Chondrocyte (in vitro differentiated cells): ENCODE data around the gene VASP. TPM values are rescaled to one million over a fixed set of nuclear protein-coding genes. Genes with fewer than 3 reads are reported as not detected.
A peak's percentile ranks its signal among the peaks of the same experiment; 100 is the strongest.

Experiments used
- DNase-seq: peaks from one replicate; pipeline ENCODE4 v3.0.0; 2021; ENCODE audit warnings: mixed read lengths, low spot score
- H3K27ac Mint-ChIP-seq: one replicate; pipeline ENCODE4 v1.8.0; 2021; ENCODE audit warnings: mild to moderate bottlenecking, moderate library complexity, mixed read lengths; ENCODE audit not compliant: unreplicated experiment
- H3K27me3 Mint-ChIP-seq: 2 replicates; pipeline ENCODE4 v1.8.0; 2021; ENCODE audit warnings: low read depth, mixed read lengths
- H3K36me3 Mint-ChIP-seq: 2 replicates; pipeline ENCODE4 v1.8.0; 2021; ENCODE audit warnings: low read depth, mixed read lengths
- H3K4me1 Mint-ChIP-seq: 2 replicates; pipeline ENCODE4 v1.8.0; 2021; ENCODE audit warnings: low read depth, mild to moderate bottlenecking, mixed read lengths
- H3K4me3 Mint-ChIP-seq: one replicate; pipeline ENCODE4 v1.8.0; 2021; ENCODE audit warnings: mild to moderate bottlenecking, moderate library complexity, mixed read lengths; ENCODE audit not compliant: unreplicated experiment
- H3K9me3 Mint-ChIP-seq: 2 replicates; pipeline ENCODE4 v1.8.0; 2021; ENCODE audit warnings: low read depth, mixed read lengths
- total RNA-seq: library from RNA; stranded (reverse); gene quantifications from 3 replicates; pipeline ENCODE4 v1.2.1, GENCODE V29; 2021
- TF ChIP-seq, protein P1 (sequence below): fragments of 200-600 bp; sonication (generic); IDR thresholded peaks from 2 replicates; pipeline ENCODE4 v1.5.0; 2021; ENCODE audit warnings: antibody characterized with exemption, mild to moderate bottlenecking, moderate library complexity

Gene VASP
- total RNA-seq, 1 donor from 2014 or later = 142 TPM

DNA sequence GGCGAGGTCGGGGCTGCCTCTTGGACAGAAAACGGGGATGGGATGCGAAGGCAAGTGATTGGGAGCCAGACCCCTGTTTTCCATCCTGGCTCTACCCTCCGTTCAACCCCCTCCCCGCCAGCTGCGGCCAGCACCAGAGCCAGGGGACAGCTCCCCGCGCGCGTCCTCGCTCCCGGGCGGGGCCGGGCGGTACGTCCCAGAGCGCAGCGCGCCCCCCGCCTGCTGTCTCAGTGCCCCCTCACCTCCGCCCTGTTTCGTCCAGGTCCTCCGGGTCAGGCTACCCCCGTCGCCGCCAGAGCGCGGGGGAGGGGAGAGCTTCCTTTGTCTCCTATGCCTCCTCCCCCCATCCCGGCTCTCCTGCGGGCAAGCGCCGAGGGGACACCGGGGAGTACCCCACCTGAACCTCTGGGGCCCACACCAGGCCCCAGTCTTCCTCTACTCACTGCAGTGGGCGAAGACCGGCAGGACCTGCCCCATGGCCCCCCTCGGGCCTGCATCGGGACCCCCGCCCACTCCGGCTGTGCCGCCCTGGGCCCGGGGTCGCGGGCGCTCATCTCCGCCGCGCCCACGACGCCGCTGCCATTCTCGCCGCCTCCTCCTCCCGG, 10.8 kb upstream of the VASP start:
- Mint-ChIP-seq H3K4me3 (peak overlapping the region; percentile 72), H3K36me3 (no peaks in the 10 kb centered on the region), H3K9me3 (no peaks in the 10 kb centered on the region), H3K27me3 (peaks cover 16% of the 10 kb centered on the region), H3K27ac (no peak overlapping the region), H3K4me1 (peaks cover 34% of the 10 kb centered on the region)
- DNase-seq = no peak
- TF ChIP-seq, protein P1, sequence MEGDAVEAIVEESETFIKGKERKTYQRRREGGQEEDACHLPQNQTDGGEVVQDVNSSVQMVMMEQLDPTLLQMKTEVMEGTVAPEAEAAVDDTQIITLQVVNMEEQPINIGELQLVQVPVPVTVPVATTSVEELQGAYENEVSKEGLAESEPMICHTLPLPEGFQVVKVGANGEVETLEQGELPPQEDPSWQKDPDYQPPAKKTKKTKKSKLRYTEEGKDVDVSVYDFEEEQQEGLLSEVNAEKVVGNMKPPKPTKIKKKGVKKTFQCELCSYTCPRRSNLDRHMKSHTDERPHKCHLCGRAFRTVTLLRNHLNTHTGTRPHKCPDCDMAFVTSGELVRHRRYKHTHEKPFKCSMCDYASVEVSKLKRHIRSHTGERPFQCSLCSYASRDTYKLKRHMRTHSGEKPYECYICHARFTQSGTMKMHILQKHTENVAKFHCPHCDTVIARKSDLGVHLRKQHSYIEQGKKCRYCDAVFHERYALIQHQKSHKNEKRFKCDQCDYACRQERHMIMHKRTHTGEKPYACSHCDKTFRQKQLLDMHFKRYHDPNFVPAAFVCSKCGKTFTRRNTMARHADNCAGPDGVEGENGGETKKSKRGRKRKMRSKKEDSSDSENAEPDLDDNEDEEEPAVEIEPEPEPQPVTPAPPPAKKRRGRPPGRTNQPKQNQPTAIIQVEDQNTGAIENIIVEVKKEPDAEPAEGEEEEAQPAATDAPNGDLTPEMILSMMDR = no peak

DNA sequence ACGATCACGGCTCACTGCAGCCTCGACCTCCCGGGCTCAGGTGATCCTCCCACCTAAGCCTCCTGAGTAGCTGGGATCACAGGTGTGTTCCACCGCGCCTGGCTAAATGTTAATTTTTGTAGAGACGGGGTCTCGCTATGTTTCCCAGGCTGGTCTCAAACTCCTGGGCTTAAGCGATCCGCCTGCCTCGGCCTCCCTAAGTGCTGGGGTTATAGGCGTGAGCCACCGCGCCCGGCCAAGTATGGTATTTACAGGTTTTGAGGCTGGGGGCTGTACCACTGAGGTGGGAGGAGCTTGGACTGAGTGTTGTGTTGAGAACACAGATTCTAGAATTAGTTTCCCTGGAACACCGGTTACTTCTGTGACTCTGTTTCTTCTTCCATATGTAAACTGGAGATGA, 9.5 kb upstream of the VASP start:
- H3K27ac Mint-ChIP-seq = no peak overlapping the region
- H3K27me3 Mint-ChIP-seq = peaks cover 16% of the 10 kb centered on the region
- TF ChIP-seq, protein P1 = no peak
- H3K36me3 Mint-ChIP-seq = no peaks in the 10 kb centered on the region
- no peaks in the 10 kb centered on the region for H3K9me3 Mint-ChIP-seq
- peak overlapping the region; percentile 47 for H3K4me3 Mint-ChIP-seq
- peaks cover 29% of the 10 kb centered on the region for H3K4me1 Mint-ChIP-seq
- no peak for DNase-seq

DNA sequence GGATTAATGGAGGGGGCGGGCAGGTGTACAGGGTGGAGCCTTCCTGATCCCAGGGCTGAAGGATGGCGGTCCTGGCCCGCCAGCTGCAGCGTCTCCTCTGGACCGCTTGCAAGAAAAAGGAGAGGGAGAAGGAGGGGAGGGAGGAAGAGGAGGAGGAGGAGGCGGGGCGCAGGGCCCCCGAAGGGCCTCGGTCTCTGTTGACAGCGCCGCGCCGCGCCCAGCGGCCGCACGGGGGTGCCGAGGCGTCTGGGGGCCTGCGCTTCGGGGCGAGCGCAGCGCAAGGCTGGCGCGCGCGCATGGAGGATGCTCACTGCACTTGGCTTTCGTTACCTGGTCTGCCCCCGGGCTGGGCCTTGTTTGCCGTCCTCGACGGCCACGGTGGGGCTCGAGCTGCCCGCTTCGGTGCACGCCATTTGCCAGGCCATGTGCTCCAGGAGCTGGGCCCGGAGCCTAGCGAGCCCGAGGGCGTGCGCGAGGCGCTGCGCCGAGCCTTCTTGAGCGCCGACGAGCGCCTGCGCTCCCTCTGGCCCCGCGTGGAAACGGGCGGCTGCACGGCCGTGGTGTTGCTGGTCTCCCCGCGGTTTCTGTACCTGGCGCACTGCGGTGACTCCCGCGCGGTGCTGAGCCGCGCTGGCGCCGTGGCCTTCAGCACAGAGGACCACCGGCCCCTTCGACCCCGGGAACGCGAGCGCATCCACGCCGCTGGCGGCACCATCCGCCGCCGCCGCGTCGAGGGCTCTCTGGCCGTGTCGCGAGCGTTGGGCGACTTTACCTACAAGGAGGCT, 8.7 kb upstream of the VASP start, which contains the start of gene PPM1N:
PPM1N (plus strand) TSS at position 33 of the 785 bp plus-strand sequence; CDS start at position 63, 30 bp downstream.
- TF ChIP-seq, protein P1 = peak; percentile 34
- Mint-ChIP-seq H3K9me3 (no peaks in the 10 kb centered on the region), H3K27me3 (peaks cover 16% of the 10 kb centered on the region), H3K27ac (peak within 1 kb of the TSS; percentile 24), H3K4me1 (peaks cover 23% of the 10 kb centered on the region), H3K36me3 (no peaks in the 10 kb centered on the region), H3K4me3 (peak within 1 kb of the TSS; percentile 72)
- no peak for DNase-seq

DNA sequence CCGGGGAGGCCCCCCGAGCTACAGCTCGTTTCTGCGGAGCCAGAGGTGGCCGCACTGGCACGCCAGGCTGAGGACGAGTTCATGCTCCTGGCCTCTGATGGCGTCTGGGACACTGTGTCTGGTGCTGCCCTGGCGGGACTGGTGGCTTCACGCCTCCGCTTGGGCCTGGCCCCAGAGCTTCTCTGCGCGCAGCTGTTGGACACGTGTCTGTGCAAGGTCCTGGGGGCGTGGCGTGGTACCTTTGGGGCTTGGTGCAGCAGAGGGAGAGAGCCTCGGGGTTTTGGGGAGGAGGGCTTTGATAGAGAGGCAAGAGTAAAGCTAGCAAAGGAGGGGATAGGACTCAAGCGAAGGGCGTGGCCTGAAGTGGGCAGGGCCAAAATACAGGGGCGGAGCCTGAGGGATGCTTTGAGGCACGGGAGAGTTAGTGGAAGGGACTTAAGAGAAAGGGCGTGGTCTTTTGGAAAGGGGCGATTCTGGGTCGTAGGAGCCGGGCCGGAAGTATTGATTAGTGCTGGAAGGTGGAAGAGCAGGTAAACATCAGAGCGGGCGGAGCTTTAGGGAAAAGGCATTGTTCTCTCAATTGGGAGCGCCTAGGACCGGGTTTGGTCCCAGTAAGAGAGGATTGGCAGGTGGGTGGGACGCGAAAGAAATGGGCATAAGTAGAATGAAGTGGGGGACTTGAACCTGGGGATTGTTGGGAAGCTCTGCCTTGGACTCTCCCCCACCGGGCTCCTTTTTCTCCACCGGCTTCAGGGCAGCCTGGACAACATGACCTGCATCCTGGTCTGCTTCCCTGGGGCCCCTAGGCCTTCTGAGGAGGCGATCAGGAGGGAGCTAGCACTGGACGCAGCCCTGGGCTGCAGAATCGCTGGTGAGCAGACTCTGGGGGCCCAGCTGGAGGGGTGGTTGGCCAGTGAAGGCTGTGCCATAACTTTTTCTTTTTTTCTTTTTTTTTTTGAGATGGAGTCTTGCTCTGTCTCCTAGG, 7.8 kb upstream of the VASP start:
- Mint-ChIP-seq H3K4me3 (peak overlapping the region; percentile 16), H3K36me3 (no peaks in the 10 kb centered on the region), H3K27ac (no peak overlapping the region)

More for the DNA sequence above, 7.8 kb upstream of the VASP start:
- Mint-ChIP-seq H3K27me3 (peaks cover 16% of the 10 kb centered on the region), H3K4me1 (peaks cover 23% of the 10 kb centered on the region), H3K9me3 (no peaks in the 10 kb centered on the region)
- TF ChIP-seq, protein P1 = no peak
- no peak for DNase-seq
